Chondrocyte (in vitro differentiated cells): ENCODE measurements around the gene OAF. TPM values are rescaled to one million over a fixed set of nuclear protein-coding genes. Genes with fewer than 3 reads are reported as not detected.

ENCODE experiments used
- DNase-seq: peaks from one replicate; pipeline ENCODE4 v3.0.0; 2021; ENCODE audit warnings: mixed read lengths, low spot score
- H3K27ac Mint-ChIP-seq: one replicate; pipeline ENCODE4 v1.8.0; 2021; ENCODE audit warnings: mild to moderate bottlenecking, moderate library complexity, mixed read lengths; ENCODE audit not compliant: unreplicated experiment
- H3K27me3 Mint-ChIP-seq: 2 replicates; pipeline ENCODE4 v1.8.0; 2021; ENCODE audit warnings: low read depth, mixed read lengths
- H3K36me3 Mint-ChIP-seq: 2 replicates; pipeline ENCODE4 v1.8.0; 2021; ENCODE audit warnings: low read depth, mixed read lengths
- H3K4me1 Mint-ChIP-seq: 2 replicates; pipeline ENCODE4 v1.8.0; 2021; ENCODE audit warnings: low read depth, mild to moderate bottlenecking, mixed read lengths
- H3K4me3 Mint-ChIP-seq: one replicate; pipeline ENCODE4 v1.8.0; 2021; ENCODE audit warnings: mild to moderate bottlenecking, moderate library complexity, mixed read lengths; ENCODE audit not compliant: unreplicated experiment
- H3K9me3 Mint-ChIP-seq: 2 replicates; pipeline ENCODE4 v1.8.0; 2021; ENCODE audit warnings: low read depth, mixed read lengths
- total RNA-seq: library from RNA; stranded (reverse); gene quantifications from 3 replicates; pipeline ENCODE4 v1.2.1, GENCODE V29; 2021
- TF ChIP-seq, protein P1 (sequence below): fragments of 200-600 bp; sonication (generic); IDR thresholded peaks from 2 replicates; pipeline ENCODE4 v1.5.0; 2021; ENCODE audit warnings: antibody characterized with exemption, mild to moderate bottlenecking, moderate library complexity

OAF gene
- total RNA-seq, 1 donor from 2014 or later, result 5.7 TPM

DNA sequence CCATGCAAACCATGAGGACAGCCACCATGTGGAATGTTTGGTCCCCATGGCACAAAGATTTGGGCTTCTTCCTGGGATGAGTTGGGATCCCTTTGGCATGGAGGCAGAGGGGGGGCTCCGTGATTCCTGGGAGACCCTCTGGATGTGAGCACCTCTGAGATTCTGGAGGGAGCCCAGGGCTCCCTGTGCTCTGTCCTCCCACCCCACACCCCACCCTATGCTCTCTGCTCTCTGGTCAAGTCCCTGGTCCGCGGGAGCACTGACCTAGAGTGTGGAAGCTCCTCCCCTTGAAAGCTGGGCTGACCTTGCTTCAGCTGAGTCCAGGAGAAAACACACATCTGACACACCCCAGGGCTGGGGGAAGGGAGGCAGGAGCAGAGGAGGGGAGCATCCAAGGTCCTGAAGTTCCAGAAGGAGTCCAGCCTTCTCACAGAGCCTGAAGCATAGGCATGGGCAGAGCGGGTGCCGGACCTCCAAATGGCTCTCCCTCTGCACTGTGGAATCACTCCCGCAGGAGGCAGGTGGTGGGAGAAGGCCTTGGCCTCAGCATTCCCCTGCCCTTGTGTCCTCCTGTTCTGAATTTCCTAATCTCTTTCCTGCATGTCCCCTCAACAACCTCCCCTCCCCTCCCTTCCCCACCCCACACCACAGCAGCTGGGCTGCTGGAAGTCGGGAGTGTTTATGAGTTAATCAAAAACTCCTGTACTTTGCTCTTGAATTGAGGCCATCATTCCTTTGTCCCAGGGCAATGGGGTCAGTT is 25.7 kb upstream of the OAF start:
- TF ChIP-seq, protein P1, sequence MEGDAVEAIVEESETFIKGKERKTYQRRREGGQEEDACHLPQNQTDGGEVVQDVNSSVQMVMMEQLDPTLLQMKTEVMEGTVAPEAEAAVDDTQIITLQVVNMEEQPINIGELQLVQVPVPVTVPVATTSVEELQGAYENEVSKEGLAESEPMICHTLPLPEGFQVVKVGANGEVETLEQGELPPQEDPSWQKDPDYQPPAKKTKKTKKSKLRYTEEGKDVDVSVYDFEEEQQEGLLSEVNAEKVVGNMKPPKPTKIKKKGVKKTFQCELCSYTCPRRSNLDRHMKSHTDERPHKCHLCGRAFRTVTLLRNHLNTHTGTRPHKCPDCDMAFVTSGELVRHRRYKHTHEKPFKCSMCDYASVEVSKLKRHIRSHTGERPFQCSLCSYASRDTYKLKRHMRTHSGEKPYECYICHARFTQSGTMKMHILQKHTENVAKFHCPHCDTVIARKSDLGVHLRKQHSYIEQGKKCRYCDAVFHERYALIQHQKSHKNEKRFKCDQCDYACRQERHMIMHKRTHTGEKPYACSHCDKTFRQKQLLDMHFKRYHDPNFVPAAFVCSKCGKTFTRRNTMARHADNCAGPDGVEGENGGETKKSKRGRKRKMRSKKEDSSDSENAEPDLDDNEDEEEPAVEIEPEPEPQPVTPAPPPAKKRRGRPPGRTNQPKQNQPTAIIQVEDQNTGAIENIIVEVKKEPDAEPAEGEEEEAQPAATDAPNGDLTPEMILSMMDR, result no peak
- Mint-ChIP-seq H3K27me3 (peaks cover 9% of the 10 kb centered on the region), H3K27ac (no peak overlapping the region)

DNA sequence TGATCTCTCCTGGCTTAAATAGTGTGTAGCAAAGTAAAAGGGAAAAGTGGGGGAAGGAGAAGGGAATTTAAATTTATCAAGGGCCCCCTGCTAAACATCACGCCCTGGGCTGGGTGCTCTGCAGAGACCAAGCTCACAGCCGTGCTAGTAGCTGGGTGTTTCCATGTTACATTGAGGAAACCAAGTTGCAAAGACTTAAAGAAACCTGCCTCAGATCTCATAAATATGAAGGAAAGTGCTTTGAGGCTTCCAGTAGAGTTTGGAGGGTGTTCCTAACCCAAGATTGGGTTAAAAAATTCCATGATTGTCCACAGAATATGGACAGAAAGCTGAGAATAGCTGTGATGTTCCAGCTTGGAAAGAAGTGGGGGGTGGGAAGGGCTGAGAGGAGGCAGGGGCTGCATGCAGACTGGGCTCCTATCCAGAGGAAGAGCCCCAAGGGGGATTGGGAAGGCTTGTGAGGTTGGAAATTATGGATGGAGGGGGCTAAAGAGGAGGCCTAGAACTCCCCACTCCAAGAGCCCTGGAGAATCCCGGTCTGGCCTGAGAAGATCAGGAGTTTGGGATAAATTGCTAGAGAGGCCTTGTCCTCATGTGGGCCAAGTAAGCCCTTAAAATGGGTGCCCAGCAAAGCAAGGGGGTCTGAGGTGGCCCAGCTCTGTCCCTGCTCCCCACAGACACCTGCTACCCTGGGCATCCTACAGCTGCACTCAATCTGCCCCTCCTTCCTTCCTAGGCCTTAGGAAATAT is 25.0 kb upstream of the OAF start:
- Mint-ChIP-seq H3K9me3 (no peaks in the 10 kb centered on the region), H3K4me1 (peaks cover 20% of the 10 kb centered on the region), H3K27me3 (peaks cover 13% of the 10 kb centered on the region), H3K36me3 (no peaks in the 10 kb centered on the region), H3K27ac (no peak overlapping the region), H3K4me3 (no peak overlapping the region)
- TF ChIP-seq, protein P1, result no peak
- peak; percentile 11 for DNase-seq

More for the DNA sequence above, 25.7 kb upstream of the OAF start:
- peaks cover 24% of the 10 kb centered on the region for H3K4me1 Mint-ChIP-seq
- H3K36me3 Mint-ChIP-seq, result no peaks in the 10 kb centered on the region
- H3K9me3 Mint-ChIP-seq, result no peaks in the 10 kb centered on the region
- peak; percentile 49 for DNase-seq
- no peak overlapping the region for H3K4me3 Mint-ChIP-seq

DNA sequence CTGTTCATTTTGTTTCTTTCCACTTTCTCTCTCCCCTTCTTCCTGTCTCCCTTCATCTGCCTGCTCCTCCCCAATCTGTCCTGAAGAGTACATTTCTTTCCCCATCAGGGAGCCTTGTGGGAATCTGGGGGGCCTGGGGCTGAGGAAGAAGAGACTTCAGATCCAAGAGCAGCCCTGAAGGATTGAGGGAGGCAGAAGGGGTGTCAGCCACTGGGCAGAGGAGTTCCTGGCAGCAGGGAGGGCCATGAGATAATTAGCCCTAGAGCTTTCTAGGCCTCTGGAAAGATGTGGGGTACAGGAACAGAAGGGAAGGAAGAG is 24.4 kb upstream of the OAF start:
- peak; percentile 15 for DNase-seq
- H3K36me3 Mint-ChIP-seq, result no peaks in the 10 kb centered on the region
- TF ChIP-seq, protein P1, result no peak
- H3K9me3 Mint-ChIP-seq, result no peaks in the 10 kb centered on the region
- peaks cover 20% of the 10 kb centered on the region for H3K4me1 Mint-ChIP-seq
- peaks cover 14% of the 10 kb centered on the region for H3K27me3 Mint-ChIP-seq
- no peak overlapping the region for H3K4me3 Mint-ChIP-seq
- no peak overlapping the region for H3K27ac Mint-ChIP-seq

DNA sequence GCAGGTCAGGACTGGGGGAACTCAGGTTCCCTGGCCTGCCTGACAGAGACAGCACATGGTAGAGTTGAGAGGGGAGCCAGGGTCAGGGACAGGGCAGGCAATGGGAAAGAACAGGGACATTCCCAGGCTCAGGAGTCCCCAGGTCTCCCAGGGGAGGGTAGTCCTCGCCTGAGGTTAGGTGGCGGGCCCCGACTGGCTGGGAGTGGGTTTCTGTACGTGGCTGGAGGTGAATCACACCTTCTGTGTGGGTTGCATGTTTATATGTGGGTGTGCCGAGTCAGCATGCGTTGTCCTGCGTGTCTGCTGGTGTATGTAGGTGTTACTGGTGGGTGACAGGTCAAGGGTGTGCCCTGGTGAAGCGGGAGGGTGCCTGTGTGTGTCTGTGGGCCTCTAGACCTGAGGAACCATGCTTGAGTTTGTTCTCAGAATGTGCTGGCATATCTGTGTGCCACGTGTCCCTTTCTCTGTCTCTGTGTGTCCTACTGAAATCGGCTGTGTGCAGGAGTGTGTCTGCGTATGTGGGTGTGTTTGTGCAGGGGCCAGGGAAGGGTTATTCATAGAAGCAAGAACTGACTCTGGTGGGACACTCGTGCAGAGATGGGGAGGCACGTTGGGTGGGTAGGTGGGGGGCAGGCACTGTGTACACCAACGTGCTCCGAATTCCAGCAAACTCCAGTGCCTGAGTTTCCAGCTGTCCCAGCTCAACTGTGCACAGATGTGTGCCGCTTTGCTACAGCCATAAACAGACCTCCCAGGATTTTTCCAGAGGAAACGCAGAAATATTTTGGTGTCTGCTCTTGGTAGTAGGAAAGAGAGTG is 23.8 kb upstream of the OAF start:
- Mint-ChIP-seq H3K27ac (no peak overlapping the region), H3K4me1 (peaks cover 20% of the 10 kb centered on the region), H3K36me3 (no peaks in the 10 kb centered on the region), H3K9me3 (no peaks in the 10 kb centered on the region), H3K4me3 (no peak overlapping the region), H3K27me3 (peaks cover 18% of the 10 kb centered on the region)
- peak; percentile 55 for DNase-seq
- TF ChIP-seq, protein P1, result no peak

DNA sequence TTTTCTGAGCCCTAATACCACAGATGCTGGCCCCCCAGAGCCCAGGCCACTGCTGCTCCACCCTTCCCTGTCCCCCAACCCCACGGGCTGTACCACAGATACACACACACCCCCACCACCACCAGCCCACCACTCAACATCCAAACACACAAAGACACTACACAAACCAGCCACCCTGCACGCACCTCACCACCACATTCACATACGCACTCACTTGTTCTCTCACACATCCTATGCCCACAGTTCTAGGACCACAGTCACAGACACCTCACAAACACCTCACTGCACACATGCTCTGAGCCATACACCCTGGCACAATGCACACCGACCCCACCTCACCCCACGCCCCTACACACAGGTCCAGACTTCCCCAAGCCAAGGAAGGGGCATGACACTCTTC is 22.5 kb upstream of the OAF start:
- Mint-ChIP-seq H3K27me3 (peaks cover 18% of the 10 kb centered on the region), H3K9me3 (no peaks in the 10 kb centered on the region), H3K4me1 (peaks cover 20% of the 10 kb centered on the region), H3K36me3 (no peaks in the 10 kb centered on the region), H3K4me3 (no peak overlapping the region), H3K27ac (no peak overlapping the region)
- TF ChIP-seq, protein P1, result no peak
- DNase-seq, result peak; percentile 52
